GM19328 (cell line): Measurements from ENCODE around the gene PHLDB2.

Experiments
- ATAC-seq: cut with Tn5 transposase; IDR thresholded peaks from one replicate; pipeline ENCODE4 v1.9.1; 2021; ENCODE audit warnings: mild to moderate bottlenecking, moderate library complexity; ENCODE audit not compliant: unreplicated experiment

Gene PHLDB2

GRCh38 chr3:111956995-111957734 is 98.1 kb downstream of the PHLDB2 start:
- no peak for ATAC-seq

- ATAC-seq: no peak
Observed at GRCh38 chr3:111961461-111962164, 102.5 kb downstream of the PHLDB2 start.

- ATAC-seq: no peak
Observed at GRCh38 chr3:111963424-111963823, 104.4 kb downstream of the PHLDB2 start.

- no peak for ATAC-seq
Observed at GRCh38 chr3:111965484-111965883, 106.4 kb downstream of the PHLDB2 start.

GRCh38 chr3:111967068-111967467 is 108.0 kb downstream of the PHLDB2 start:
- no peak for ATAC-seq

- ATAC-seq: peak; percentile 91
Observed at GRCh38 chr3:111967651-111968274, 108.7 kb downstream of the PHLDB2 start.

GRCh38 chr3:111968319-111969054 is 109.4 kb downstream of the PHLDB2 start:
- no peak for ATAC-seq

- no peak for ATAC-seq
Observed at GRCh38 chr3:111970376-111970775, 111.3 kb downstream of the PHLDB2 start.

- ATAC-seq: no peak
Observed at GRCh38 chr3:111971533-111972130, 112.6 kb downstream of the PHLDB2 start.

- no peak for ATAC-seq
Observed at GRCh38 chr3:111972891-111973290, 113.8 kb downstream of the PHLDB2 start.

- ATAC-seq: no peak
Observed at GRCh38 chr3:111975131-111975530, 116.1 kb downstream of the PHLDB2 start.

- no peak for ATAC-seq
Observed at GRCh38 chr3:111976254-111976653, 117.2 kb downstream of the PHLDB2 start.

- ATAC-seq: peak; percentile 95
Observed at GRCh38 chr3:111978583-111979433, 119.7 kb downstream of the PHLDB2 start, which contains the start of gene ABHD10. Gene ABHD10, plus strand, starts transcription at chr3:111979026. Its CDS starts 36 bp downstream, at chr3:111979062.

GRCh38 chr3:111979434-111980038 is 120.5 kb downstream of the PHLDB2 start:
- peak; percentile 32 for ATAC-seq

GRCh38 chr3:111980716-111981456 is 121.8 kb downstream of the PHLDB2 start:
- no peak for ATAC-seq

- no peak for ATAC-seq
Observed at GRCh38 chr3:111981457-111981763, 122.3 kb downstream of the PHLDB2 start.

- no peak for ATAC-seq
Observed at GRCh38 chr3:111984636-111985298, 125.7 kb downstream of the PHLDB2 start.

GRCh38 chr3:111986800-111987199 is 127.7 kb downstream of the PHLDB2 start:
- no peak for ATAC-seq
